Erythroblast (primary cell): ENCODE results near the gene ADAMTS2.

Source experiments
- GATA1 ChIP-seq: IDR thresholded peaks from 2 replicates; pipeline ENCODE4 v1.6.1; 2011; ENCODE audit warnings: low read depth, mild to moderate bottlenecking, control low read depth, low read length, moderate library complexity
- POLR2A ChIP-seq: IDR thresholded peaks from 2 replicates; pipeline ENCODE4 v1.6.1; 2011; ENCODE audit warnings: mild to moderate bottlenecking, low read length

DNA sequence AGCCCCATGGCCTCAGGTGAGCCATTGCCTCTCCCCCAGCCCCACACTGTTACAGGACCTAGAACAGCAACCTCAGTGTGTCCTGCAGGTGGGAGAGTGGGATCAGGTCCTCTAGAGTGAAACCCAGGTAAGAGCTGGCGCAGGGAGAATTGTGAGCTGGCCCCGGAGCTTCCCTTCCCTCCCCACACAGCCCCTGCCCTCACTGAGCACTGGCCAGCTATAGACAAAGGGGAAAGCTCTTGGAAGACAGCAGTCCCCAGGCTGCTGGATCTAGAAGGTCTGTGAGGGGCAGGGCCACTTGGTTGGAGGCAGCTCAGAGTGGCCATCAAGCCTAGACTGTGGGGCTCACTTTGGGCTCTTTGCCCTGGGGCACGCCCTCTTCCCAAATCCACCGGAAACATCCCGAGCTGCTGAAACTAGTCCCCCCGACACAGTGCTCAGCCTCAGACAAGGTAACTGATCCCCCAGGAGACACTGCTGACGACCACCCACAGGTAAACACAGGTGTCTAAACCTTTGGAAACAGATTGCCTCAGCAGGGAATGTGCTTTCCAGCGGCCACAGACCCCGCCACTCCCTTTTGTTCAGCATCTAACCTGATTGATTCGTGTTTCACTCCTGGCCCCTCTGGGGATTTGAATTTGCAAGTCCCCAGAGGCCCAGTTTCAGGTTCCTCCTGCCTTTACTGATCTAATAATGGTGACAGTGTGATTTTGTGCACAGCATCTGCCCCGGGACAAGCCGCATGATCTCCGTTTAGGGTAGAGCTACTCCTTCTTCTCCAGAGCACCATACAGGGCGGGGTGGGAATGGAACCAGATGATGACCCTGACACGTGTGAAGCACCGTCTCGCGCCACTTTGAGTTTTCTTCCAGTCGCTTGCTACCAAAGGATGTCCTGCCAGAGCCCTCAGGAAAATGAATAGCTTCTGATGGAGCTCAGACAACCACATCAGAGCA is 42.2 kb upstream of the ADAMTS2 start:
- TF ChIP-seq POLR2A: no peak
- no peak for TF ChIP-seq GATA1
